PFSK-1 (cell line): Measurements from ENCODE around the gene DPP8.

Experiments used
- FOXP2 ChIP-seq: optimal IDR thresholded peaks from 2 replicates; pipeline ENCODE3; 2011; ENCODE audit warnings: borderline replicate concordance, control low read depth, inconsistent platforms; ENCODE audit not compliant: insufficient read depth; ENCODE audit errors: extremely low read length, extremely low read depth
- POLR2AphosphoS5 ChIP-seq: IDR thresholded peaks from 2 replicates; pipeline ENCODE4 v1.6.1; 2012; ENCODE audit warnings: low read depth, mild to moderate bottlenecking, control low read depth, low read length, moderate library complexity
- SIN3A ChIP-seq: IDR thresholded peaks from 2 replicates; pipeline ENCODE4 v1.6.1; 2012; ENCODE audit warnings: mild to moderate bottlenecking, low read length, moderate library complexity, borderline replicate concordance; ENCODE audit not compliant: insufficient read depth
- TAF1 ChIP-seq: IDR thresholded peaks from 2 replicates; pipeline ENCODE4 v1.6.1; 2012; ENCODE audit warnings: low read length, control low read depth, borderline replicate concordance; ENCODE audit not compliant: insufficient read depth
- TF ChIP-seq, protein P1 (sequence below), 2 experiments: IDR thresholded peaks; 2 replicates each; pipeline versions ENCODE4 v1.6.1 to v1.8.0; 2011 to 2012; ENCODE audit warnings: low read depth in 2 of 2, low read length in 2 of 2, control low read depth in 1 of 2, inconsistent platforms in 1 of 2, mild to moderate bottlenecking in 1 of 2, moderate library complexity in 1 of 2; ENCODE audit not compliant: insufficient read depth in 1 of 2

The DPP8 gene

DNA sequence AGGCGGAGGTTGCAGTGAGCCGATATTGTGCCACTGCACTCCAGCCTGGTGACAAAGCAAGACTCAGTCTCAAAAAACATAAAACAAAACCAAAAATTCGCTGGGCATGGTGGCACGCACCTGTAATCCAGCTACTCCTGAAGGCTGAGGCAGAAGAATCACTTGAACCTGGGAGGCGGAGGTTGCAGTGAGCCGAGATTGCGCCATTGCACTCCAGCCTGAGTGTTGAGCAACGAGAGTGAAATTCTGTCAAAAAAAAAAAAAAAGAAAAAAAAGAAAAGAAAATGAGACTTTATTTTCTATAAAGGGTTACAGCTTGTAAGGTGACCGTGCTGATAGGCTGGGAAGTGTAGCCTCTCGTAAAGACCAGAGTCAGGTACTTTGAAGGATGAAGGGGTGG is 6.7 kb upstream of the DPP8 start:
- TF ChIP-seq FOXP2 (no peak), TAF1 (no peak), POLR2AphosphoS5 (no peak), SIN3A (no peak)
- TF ChIP-seq, protein P1, sequence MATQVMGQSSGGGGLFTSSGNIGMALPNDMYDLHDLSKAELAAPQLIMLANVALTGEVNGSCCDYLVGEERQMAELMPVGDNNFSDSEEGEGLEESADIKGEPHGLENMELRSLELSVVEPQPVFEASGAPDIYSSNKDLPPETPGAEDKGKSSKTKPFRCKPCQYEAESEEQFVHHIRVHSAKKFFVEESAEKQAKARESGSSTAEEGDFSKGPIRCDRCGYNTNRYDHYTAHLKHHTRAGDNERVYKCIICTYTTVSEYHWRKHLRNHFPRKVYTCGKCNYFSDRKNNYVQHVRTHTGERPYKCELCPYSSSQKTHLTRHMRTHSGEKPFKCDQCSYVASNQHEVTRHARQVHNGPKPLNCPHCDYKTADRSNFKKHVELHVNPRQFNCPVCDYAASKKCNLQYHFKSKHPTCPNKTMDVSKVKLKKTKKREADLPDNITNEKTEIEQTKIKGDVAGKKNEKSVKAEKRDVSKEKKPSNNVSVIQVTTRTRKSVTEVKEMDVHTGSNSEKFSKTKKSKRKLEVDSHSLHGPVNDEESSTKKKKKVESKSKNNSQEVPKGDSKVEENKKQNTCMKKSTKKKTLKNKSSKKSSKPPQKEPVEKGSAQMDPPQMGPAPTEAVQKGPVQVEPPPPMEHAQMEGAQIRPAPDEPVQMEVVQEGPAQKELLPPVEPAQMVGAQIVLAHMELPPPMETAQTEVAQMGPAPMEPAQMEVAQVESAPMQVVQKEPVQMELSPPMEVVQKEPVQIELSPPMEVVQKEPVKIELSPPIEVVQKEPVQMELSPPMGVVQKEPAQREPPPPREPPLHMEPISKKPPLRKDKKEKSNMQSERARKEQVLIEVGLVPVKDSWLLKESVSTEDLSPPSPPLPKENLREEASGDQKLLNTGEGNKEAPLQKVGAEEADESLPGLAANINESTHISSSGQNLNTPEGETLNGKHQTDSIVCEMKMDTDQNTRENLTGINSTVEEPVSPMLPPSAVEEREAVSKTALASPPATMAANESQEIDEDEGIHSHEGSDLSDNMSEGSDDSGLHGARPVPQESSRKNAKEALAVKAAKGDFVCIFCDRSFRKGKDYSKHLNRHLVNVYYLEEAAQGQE (IDR thresholded peaks at IDR 0.05; ENCODE audit: insufficient read depth in 1 of 2, low read depth in 2 of 2, low read length in 2 of 2), result no peak

DNA sequence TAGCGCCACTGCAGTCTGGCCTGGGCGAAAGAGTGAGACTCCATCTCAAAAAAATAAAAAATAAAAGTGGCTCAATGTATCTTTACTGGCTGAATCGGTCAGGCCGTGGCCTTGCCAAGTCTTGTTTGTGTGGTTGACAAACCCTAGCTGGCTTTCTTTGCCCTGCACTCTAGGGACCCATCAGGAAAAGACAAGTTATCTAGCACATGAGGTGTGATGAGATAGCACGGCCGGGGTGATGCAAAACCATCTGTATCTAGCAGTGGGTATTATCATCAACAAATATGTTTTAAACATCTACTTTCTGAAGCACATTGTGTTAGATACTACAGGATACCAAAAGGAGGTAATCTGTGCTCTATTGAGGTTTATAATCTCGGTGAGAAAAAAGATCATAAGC is 3.9 kb upstream of the DPP8 start:
- no peak for TF ChIP-seq FOXP2
- TF ChIP-seq, protein P1 (IDR thresholded peaks at IDR 0.05; ENCODE audit: insufficient read depth in 1 of 2, low read depth in 2 of 2, low read length in 2 of 2), result no peak
- no peak for TF ChIP-seq POLR2AphosphoS5
- no peak for TF ChIP-seq SIN3A
- no peak for TF ChIP-seq TAF1

DNA sequence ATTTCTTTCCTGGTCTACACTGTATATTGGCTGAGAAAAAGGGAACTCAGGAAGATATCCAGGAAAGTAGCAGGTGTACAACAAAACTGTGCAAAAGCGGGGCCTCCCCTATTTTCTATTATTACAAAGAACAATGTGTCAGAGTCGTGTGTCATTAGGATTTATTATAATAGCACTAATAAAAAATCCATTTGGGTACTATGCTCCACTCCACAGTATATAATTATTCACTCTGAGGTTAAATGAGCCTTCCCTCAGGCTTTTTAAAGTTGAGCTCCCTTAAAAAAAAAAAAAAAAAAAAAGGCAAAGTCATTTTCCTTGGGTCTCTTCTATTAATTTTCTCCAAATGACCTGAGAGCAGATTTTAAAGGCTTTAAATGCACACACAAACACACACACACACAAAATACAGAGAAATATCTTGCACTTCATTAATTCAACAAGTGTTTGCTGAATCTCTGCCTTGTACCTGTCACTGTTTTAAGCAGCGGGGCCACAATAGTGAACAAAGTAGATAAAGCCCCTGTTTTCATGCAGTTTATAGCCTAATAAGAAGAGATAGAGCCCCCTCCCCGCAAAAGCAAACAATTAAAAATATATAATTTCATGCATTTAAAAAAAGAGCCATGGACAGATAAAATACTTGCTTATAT is 1.3 kb upstream of the DPP8 start:
- TF ChIP-seq, protein P1 (IDR thresholded peaks at IDR 0.05; ENCODE audit: insufficient read depth in 1 of 2, low read depth in 2 of 2, low read length in 2 of 2), result no peak
- TF ChIP-seq SIN3A, result no peak
- TF ChIP-seq FOXP2, result no peak
- no peak for TF ChIP-seq TAF1
- TF ChIP-seq POLR2AphosphoS5, result no peak

DNA sequence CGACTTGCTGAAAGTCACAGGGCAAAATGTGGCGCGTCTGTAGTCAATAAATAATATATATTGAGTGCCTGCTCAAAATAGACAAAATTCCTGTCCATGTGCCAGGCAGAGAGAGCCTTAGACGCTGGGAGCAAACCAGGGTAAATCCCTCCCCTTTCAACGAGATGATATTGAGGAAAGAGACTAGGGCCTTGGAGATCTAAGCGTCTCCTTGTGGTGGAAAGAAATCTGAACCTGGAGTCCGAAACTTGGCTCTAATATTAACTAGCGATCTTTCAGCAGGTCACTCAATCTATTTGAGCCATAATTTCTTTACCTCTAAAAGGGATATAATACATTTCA is 348 bp upstream of the DPP8 start:
- TF ChIP-seq FOXP2, result no peak
- TF ChIP-seq POLR2AphosphoS5, result no peak
- TF ChIP-seq, protein P1 (IDR thresholded peaks at IDR 0.05; ENCODE audit: insufficient read depth in 1 of 2, low read depth in 2 of 2, low read length in 2 of 2), result no peak; a peak in 1 of 4 replicates
- TF ChIP-seq TAF1, result no peak
- no peak for TF ChIP-seq SIN3A

GRCh38 chr15:65512807-65513416 is 4.6 kb downstream of the DPP8 start:
- TF ChIP-seq SIN3A (no peak), FOXP2 (no peak), TAF1 (no peak), POLR2AphosphoS5 (no peak)
- TF ChIP-seq, protein P1 (IDR thresholded peaks at IDR 0.05; ENCODE audit: insufficient read depth in 1 of 2, low read depth in 2 of 2, low read length in 2 of 2), result no peak
